GM12864 (cell line): ENCODE data around the gene OXGR1.

Source experiments
- DNase-seq: peaks from one replicate; pipeline ENCODE4 v3.0.0-alpha.2; 2011; ENCODE audit warnings: low read depth
- H3K4me3 ChIP-seq: 2 replicates; pipeline ENCODE4 v1.5.1; 2011; ENCODE audit warnings: mild to moderate bottlenecking, low read depth, low read length, control low read depth
- CTCF ChIP-seq: IDR thresholded peaks from 2 replicates; pipeline ENCODE4 v1.5.1; 2011; ENCODE audit warnings: low read depth, mild to moderate bottlenecking, moderate library complexity, low read length, control low read depth, inconsistent platforms; ENCODE audit errors: missing control alignments

Gene OXGR1

GRCh38 chr13:96940961-96941360 lies 53.3 kb downstream of the OXGR1 start:
- DNase-seq = no peak
- no peak overlapping the region for H3K4me3 ChIP-seq
- TF ChIP-seq CTCF = no peak

DNA sequence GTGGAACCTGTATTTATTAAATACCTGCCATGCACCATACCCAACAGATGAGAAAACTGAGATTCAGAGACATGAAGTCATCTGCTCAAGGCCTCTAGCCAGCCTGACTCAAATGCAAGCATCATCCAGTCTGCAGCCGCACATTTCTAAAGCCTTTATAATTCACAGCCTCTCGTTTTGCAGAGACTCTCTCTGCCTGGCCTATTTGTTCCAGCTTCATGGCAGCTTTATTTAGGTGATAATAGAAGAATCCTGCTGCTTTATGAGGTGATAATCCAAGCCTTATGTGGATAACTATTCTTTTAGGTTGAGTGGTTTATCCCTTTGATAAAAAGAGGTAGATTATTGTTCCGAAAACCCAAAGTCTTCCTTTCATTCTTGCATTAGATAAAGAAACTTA lies 58.4 kb downstream of the OXGR1 start:
- DNase-seq = no peak
- no peak for TF ChIP-seq CTCF

More for the DNA sequence above, 58.4 kb downstream of the OXGR1 start:
- H3K4me3 ChIP-seq = no peak overlapping the region
